A549 (cell line): ENCODE measurements around the gene ACADL.

ENCODE experiments used
- BHLHE40 ChIP-seq: IDR thresholded peaks from 2 replicates; pipeline ENCODE4 v1.6.1; 2012; ENCODE audit warnings: low read depth, low read length, inconsistent platforms
- CBX8 ChIP-seq: fragments of 200-600 bp; sonication (generic); IDR thresholded peaks from 2 replicates; pipeline ENCODE4 v1.6.1; 2016
- CTCF ChIP-seq: fragments of >200 bp; sonication (Bioruptor Twin); formaldehyde crosslinking; IDR thresholded peaks from 3 replicates; pipeline ENCODE4 v1.5.1; 2016
- EHMT2 ChIP-seq: fragments of 200-600 bp; sonication (generic); IDR thresholded peaks from 2 replicates; pipeline ENCODE4 v1.6.1; 2016; ENCODE audit warnings: antibody characterized with exemption, low read depth, mild to moderate bottlenecking, moderate library complexity
- ELK1 ChIP-seq: fragments of 150-350 bp; IDR thresholded peaks from 2 replicates; pipeline ENCODE4 v1.6.1; 2014; ENCODE audit warnings: low read depth, mild to moderate bottlenecking, low read length
- HOXA7 ChIP-seq: fragments of 250-450 bp; sonication (Bioruptor Pico); IDR thresholded peaks from 2 replicates; pipeline ENCODE4 v1.5.0; 2020; ENCODE audit warnings: mild to moderate bottlenecking, moderate library complexity
- MAZ ChIP-seq: fragments of 150-350 bp; IDR thresholded peaks from 2 replicates; pipeline ENCODE4 v1.6.1; 2014; ENCODE audit warnings: antibody characterized with exemption, low read depth, low read length, borderline replicate concordance
- NFE2L2 ChIP-seq: fragments of 150-350 bp; conservative IDR thresholded peaks from 2 replicates; pipeline ENCODE4 v1.6.1; 2014; ENCODE audit warnings: low read length
- RAD21 ChIP-seq, 2 experiments: fragments of >200 bp in 1 of 2; sonication (Bioruptor Twin) in 1 of 2; formaldehyde crosslinking in 1 of 2; IDR thresholded peaks in 1 of 2; conservative IDR thresholded peaks in 1 of 2; 2 replicates in 1 of 2; 3 replicates in 1 of 2; pipeline ENCODE4 v1.6.1; 2012 to 2018; ENCODE audit warnings: inconsistent platforms in 1 of 2
- RFX5 ChIP-seq: fragments of 450-650 bp; IDR thresholded peaks from 2 replicates; pipeline ENCODE4 v1.7.1; 2014; ENCODE audit warnings: antibody characterized with exemption, mild to moderate bottlenecking, moderate library complexity
- SREBF2 ChIP-seq: fragments of 450-650 bp; IDR thresholded peaks from 2 replicates; pipeline ENCODE4 v1.6.1; 2014; ENCODE audit warnings: mild to moderate bottlenecking, moderate library complexity
- ZNF302 ChIP-seq: fragments of 250-450 bp; sonication (Bioruptor Pico); IDR thresholded peaks from 2 replicates; pipeline ENCODE4 v1.9.0; 2021; ENCODE audit warnings: inconsistent platforms, mild to moderate bottlenecking, moderate library complexity
- TF ChIP-seq, protein P1 (sequence below): fragments of 200-600 bp; sonication (generic); IDR thresholded peaks from 2 replicates; pipeline ENCODE4 v1.6.1; 2016; ENCODE audit warnings: antibody characterized with exemption, mild to moderate bottlenecking, moderate library complexity
- TF ChIP-seq, protein P2 (sequence below): IDR thresholded peaks from 2 replicates; pipeline ENCODE4 v1.6.1; 2012; ENCODE audit warnings: low read depth, borderline replicate concordance

DNA sequence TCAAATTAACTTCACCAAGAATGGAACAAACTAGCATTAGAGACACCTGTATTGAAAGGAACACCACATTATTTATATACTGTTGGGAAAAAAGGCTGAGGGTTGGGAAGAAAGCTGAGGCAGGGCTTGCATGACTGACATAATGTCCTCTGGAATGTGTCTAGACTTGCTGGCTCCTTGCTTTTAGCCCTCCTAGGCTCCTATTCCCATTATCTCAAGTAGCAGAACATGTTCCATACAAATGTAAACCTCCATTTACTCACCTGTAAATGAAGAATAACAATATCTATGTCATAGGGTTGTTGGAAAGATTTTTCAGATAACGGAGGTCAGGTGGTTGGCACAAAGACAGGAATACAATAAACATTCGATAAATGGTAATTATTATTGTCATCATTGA lies 976 bp upstream of the ACADL start:
- TF ChIP-seq ZNF302 (no peak), CTCF (no peak), RAD21 (conservative IDR thresholded peaks at IDR 0.05 in 1 of 2, IDR thresholded peaks at IDR 0.05 in 1 of 2) (no peak), HOXA7 (CRISPR knock-in tag) (no peak), RFX5 (no peak), EHMT2 (no peak), BHLHE40 (no peak), NFE2L2 (no peak), SREBF2 (no peak), ELK1 (no peak), CBX8 (no peak), MAZ (no peak)
- TF ChIP-seq, protein P1, sequence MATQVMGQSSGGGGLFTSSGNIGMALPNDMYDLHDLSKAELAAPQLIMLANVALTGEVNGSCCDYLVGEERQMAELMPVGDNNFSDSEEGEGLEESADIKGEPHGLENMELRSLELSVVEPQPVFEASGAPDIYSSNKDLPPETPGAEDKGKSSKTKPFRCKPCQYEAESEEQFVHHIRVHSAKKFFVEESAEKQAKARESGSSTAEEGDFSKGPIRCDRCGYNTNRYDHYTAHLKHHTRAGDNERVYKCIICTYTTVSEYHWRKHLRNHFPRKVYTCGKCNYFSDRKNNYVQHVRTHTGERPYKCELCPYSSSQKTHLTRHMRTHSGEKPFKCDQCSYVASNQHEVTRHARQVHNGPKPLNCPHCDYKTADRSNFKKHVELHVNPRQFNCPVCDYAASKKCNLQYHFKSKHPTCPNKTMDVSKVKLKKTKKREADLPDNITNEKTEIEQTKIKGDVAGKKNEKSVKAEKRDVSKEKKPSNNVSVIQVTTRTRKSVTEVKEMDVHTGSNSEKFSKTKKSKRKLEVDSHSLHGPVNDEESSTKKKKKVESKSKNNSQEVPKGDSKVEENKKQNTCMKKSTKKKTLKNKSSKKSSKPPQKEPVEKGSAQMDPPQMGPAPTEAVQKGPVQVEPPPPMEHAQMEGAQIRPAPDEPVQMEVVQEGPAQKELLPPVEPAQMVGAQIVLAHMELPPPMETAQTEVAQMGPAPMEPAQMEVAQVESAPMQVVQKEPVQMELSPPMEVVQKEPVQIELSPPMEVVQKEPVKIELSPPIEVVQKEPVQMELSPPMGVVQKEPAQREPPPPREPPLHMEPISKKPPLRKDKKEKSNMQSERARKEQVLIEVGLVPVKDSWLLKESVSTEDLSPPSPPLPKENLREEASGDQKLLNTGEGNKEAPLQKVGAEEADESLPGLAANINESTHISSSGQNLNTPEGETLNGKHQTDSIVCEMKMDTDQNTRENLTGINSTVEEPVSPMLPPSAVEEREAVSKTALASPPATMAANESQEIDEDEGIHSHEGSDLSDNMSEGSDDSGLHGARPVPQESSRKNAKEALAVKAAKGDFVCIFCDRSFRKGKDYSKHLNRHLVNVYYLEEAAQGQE = no peak
- TF ChIP-seq, protein P2, sequence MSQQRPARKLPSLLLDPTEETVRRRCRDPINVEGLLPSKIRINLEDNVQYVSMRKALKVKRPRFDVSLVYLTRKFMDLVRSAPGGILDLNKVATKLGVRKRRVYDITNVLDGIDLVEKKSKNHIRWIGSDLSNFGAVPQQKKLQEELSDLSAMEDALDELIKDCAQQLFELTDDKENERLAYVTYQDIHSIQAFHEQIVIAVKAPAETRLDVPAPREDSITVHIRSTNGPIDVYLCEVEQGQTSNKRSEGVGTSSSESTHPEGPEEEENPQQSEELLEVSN = no peak
